ENCODE data around the gene TTC28.
"Not testable (repeated sequence)": the region's sequence is repeated elsewhere in the genome, so short reads cannot be mapped to it uniquely, and the experiment has no call there.

The TTC28 gene

GRCh38 chr22:28480000-28480715 is 199.5 kb downstream of the TTC28 start:
- no peak overlapping the region for H3K27ac Mint-ChIP-seq

GRCh38 chr22:28478564-28478963 is 201.1 kb downstream of the TTC28 start:
- no peak for DNase-seq
- Mint-ChIP-seq H3K4me1 (no peaks in the 10 kb centered on the region), H3K27me3 (peaks cover 12% of the 10 kb centered on the region), H3K4me3 (no peak overlapping the region), H3K9me3 (no peaks in the 10 kb centered on the region), H3K36me3 (ENCODE audit: low read depth) (no peaks in the 10 kb centered on the region), H3K27ac (no peak overlapping the region)
- ATAC-seq: no peak

More at GRCh38 chr22:28480000-28480715, 199.5 kb downstream of the TTC28 start:
- H3K4me3 Mint-ChIP-seq: no peak overlapping the region
- no peak for ATAC-seq
- H3K36me3 Mint-ChIP-seq (ENCODE audit: low read depth): no peaks in the 10 kb centered on the region
- H3K4me1 Mint-ChIP-seq: no peaks in the 10 kb centered on the region
- H3K27me3 Mint-ChIP-seq: peaks cover 12% of the 10 kb centered on the region
- DNase-seq: no peak
- H3K9me3 Mint-ChIP-seq: no peaks in the 10 kb centered on the region

- Mint-ChIP-seq H3K4me3 (no peak overlapping the region), H3K27ac (no peak overlapping the region), H3K9me3 (no peaks in the 10 kb centered on the region), H3K4me1 (no peaks in the 10 kb centered on the region), H3K36me3 (ENCODE audit: low read depth) (no peaks in the 10 kb centered on the region), H3K27me3 (peaks cover 11% of the 10 kb centered on the region)
- DNase-seq (no peak), ATAC-seq (no peak)
Measured at GRCh38 chr22:28477556-28477955, 202.1 kb downstream of the TTC28 start.

GRCh38 chr22:28474330-28474729 is 205.3 kb downstream of the TTC28 start:
- Mint-ChIP-seq H3K27me3 (peaks cover 10% of the 10 kb centered on the region), H3K36me3 (ENCODE audit: low read depth) (no peaks in the 10 kb centered on the region), H3K4me1 (no peaks in the 10 kb centered on the region), H3K4me3 (no peak overlapping the region), H3K9me3 (no peaks in the 10 kb centered on the region), H3K27ac (no peak overlapping the region)
- DNase-seq (no peak), ATAC-seq (no peak)

- Mint-ChIP-seq H3K36me3 (ENCODE audit: low read depth) (no peaks in the 10 kb centered on the region), H3K4me1 (no peaks in the 10 kb centered on the region), H3K4me3 (no peak overlapping the region), H3K27me3 (peaks cover 12% of the 10 kb centered on the region), H3K27ac (no peak overlapping the region), H3K9me3 (no peaks in the 10 kb centered on the region)
- no peak for DNase-seq
- no peak for ATAC-seq
Measured at GRCh38 chr22:28473258-28473657, 206.4 kb downstream of the TTC28 start.

DNA sequence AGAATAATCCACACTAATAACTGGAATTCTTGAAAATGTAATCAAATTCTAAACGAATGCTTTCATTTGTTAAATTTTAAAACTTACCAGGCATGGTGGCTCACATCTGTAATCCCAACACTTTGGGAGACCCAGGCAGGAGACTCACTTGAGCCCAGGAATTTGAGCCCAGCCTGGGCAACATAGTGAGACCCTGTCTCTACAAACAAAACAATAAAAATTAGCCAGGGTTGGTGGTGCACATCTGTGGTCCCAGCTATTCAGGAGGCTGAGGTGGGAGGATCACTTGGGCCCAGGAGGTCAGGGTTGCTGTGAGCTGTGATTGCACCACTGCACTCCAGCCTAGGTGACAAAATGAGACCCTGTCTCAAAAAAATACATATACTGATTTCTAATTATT is 212.6 kb downstream of the TTC28 start:
- not testable (repeated sequence) for H3K4me1 Mint-ChIP-seq; H3K9me3 Mint-ChIP-seq; H3K4me3 Mint-ChIP-seq; H3K36me3 Mint-ChIP-seq (ENCODE audit: low read depth); H3K27me3 Mint-ChIP-seq; ATAC-seq; H3K27ac Mint-ChIP-seq; DNase-seq

DNA sequence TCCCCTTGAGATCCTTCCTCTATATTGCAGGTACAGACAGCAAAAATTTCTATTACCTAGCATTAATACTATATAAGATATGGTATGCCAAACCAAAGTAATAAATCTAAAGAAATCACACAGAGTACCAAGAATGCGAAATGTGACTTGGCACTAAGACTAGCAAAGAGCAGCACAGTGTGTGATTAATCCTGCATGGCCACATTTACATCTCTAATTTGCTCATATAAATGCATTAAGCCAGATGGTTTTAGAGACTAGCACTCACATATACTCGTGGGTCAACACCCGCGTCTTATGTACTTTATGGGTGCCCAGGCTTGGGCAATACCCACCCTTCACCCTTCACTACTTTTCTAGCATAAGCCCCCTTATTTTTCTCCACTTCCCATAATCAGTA is 213.2 kb downstream of the TTC28 start:
- no peaks in the 10 kb centered on the region for H3K36me3 Mint-ChIP-seq (ENCODE audit: low read depth)
- ATAC-seq: no peak
- no peaks in the 10 kb centered on the region for H3K4me1 Mint-ChIP-seq
- DNase-seq: no peak
- H3K27ac Mint-ChIP-seq: no peak overlapping the region
- peaks cover 2% of the 10 kb centered on the region for H3K27me3 Mint-ChIP-seq
- H3K4me3 Mint-ChIP-seq: no peak overlapping the region
- H3K9me3 Mint-ChIP-seq: no peaks in the 10 kb centered on the region

- Mint-ChIP-seq H3K9me3 (no peaks in the 10 kb centered on the region), H3K36me3 (ENCODE audit: low read depth) (no peaks in the 10 kb centered on the region), H3K27ac (no peak overlapping the region), H3K4me1 (no peaks in the 10 kb centered on the region), H3K4me3 (no peak overlapping the region), H3K27me3 (peaks cover 2% of the 10 kb centered on the region)
- DNase-seq (no peak), ATAC-seq (no peak)
Measured at GRCh38 chr22:28465841-28466240, 213.8 kb downstream of the TTC28 start.

DNA sequence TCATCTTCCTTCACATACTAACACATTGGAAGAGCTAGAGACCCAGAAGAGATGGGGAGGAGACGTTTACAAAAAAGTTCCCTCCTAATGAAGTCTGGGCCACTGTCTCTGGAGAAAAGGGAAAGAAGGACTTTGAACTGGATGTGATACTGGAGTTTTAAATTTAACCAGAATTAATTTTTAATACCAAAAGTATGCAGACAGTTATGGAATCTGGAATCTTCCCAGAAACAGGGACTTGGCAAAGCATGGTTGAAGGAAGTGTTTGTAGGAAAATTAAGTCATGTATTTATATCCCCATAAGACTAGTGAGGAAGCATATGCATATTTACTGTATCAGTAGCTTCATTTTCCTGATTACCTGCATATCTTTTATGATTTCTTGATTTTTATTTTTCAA is 215.5 kb downstream of the TTC28 start:
- no peaks in the 10 kb centered on the region for H3K36me3 Mint-ChIP-seq (ENCODE audit: low read depth)
- no peak for ATAC-seq
- no peaks in the 10 kb centered on the region for H3K4me1 Mint-ChIP-seq

GRCh38 chr22:28463408-28463807 is 216.2 kb downstream of the TTC28 start:
- not testable (repeated sequence) for H3K27me3 Mint-ChIP-seq; DNase-seq; H3K9me3 Mint-ChIP-seq; H3K36me3 Mint-ChIP-seq (ENCODE audit: low read depth); H3K4me3 Mint-ChIP-seq; ATAC-seq; H3K27ac Mint-ChIP-seq; H3K4me1 Mint-ChIP-seq

More for the DNA sequence above, 215.5 kb downstream of the TTC28 start:
- Mint-ChIP-seq H3K4me3 (no peak overlapping the region), H3K9me3 (no peaks in the 10 kb centered on the region), H3K27me3 (peaks cover 2% of the 10 kb centered on the region), H3K27ac (no peak overlapping the region)
- DNase-seq: no peak

DNA sequence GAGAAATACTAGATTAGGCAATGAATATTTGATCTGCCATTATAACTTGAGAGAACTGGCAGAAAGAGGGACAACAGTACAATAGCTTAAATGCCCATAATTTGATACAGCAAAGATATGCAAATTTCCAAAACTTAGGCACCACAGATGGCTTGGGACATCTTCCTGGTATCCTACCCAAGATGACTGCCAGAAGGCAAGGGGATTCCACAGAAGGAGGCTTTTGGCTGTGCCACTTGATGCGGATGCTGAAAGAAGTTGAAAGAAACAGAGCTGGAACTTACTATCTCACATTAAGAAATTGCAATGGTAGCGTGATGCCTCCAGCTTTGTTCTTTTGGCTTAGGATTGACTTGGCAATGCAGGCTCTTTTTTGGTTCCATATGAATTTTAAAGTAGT is 216.7 kb downstream of the TTC28 start:
- Mint-ChIP-seq H3K4me1 (no peaks in the 10 kb centered on the region), H3K27me3 (no peaks in the 10 kb centered on the region), H3K36me3 (ENCODE audit: low read depth) (no peaks in the 10 kb centered on the region), H3K4me3 (no peak overlapping the region), H3K27ac (no peak overlapping the region), H3K9me3 (no peaks in the 10 kb centered on the region)
- ATAC-seq: no peak
- no peak for DNase-seq

DNA sequence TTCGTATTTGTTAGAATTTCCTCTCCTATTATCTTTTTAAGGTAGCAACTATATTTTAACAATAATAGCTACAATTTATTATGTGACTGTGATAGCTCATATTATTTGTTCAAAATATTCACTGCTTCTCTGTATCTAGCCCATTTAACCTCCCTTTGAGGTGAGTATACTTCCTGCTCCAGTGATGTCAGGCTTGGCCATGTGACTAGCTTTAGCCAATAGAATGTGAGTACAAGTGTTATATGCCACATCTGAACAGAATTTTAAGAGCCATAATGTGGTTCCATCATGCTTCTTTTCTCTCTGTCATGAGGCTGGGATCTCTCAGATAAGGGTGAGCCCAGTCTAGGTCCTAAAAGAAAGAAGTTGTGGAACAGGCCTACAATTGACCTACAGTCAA is 217.6 kb downstream of the TTC28 start:
- Mint-ChIP-seq H3K36me3 (ENCODE audit: low read depth) (no peaks in the 10 kb centered on the region), H3K9me3 (no peaks in the 10 kb centered on the region), H3K27me3 (no peaks in the 10 kb centered on the region), H3K27ac (no peak overlapping the region), H3K4me3 (no peak overlapping the region), H3K4me1 (no peaks in the 10 kb centered on the region)
- ATAC-seq (no peak), DNase-seq (no peak)

DNA sequence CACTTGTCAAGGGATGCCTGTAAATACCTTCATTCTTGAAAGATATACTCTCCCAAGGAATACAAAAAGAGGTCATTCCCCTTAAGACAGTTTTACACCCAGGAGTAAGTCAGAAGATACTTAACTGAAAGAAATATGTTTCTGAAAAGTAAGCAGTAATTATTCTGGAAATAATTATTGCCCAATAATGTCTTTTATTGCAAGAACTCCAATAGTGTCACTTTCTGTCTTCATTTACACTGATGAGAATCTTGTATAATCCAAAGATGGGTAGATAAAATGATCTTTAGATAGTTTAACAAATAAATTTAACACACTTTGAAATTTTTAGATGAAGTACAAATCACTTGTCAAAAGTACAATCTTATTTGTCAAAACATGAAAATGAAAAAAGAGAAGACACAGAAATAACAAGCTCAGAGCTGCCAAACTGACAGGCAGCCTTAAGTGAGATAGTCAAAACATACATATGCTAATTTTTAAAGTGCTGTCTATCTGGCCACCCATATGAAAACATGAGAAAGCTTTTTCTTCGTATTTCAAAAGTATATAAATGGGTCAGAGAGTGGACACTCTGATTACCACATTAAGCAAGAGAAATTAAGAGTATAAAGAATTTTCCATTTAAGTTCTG is 225.1 kb downstream of the TTC28 start:
- DNase-seq (no peak), ATAC-seq (no peak)
- H3K36me3 Mint-ChIP-seq (ENCODE audit: low read depth): no peaks in the 10 kb centered on the region
- H3K27me3 Mint-ChIP-seq: no peaks in the 10 kb centered on the region
- H3K4me3 Mint-ChIP-seq: no peak overlapping the region
- no peaks in the 10 kb centered on the region for H3K4me1 Mint-ChIP-seq
- H3K9me3 Mint-ChIP-seq: no peaks in the 10 kb centered on the region
- no peak overlapping the region for H3K27ac Mint-ChIP-seq

- DNase-seq (no peak), ATAC-seq (no peak)
- Mint-ChIP-seq H3K9me3 (no peaks in the 10 kb centered on the region), H3K4me1 (no peaks in the 10 kb centered on the region), H3K27ac (no peak overlapping the region), H3K27me3 (peaks cover 2% of the 10 kb centered on the region), H3K36me3 (ENCODE audit: low read depth) (no peaks in the 10 kb centered on the region), H3K4me3 (no peak overlapping the region)
Measured at GRCh38 chr22:28450109-28450508, 229.5 kb downstream of the TTC28 start.

- no peak for DNase-seq
- Mint-ChIP-seq H3K27me3 (peaks cover 4% of the 10 kb centered on the region), H3K36me3 (ENCODE audit: low read depth) (no peaks in the 10 kb centered on the region), H3K4me1 (no peaks in the 10 kb centered on the region), H3K4me3 (no peak overlapping the region), H3K9me3 (no peaks in the 10 kb centered on the region), H3K27ac (no peak overlapping the region)
- ATAC-seq: no peak
Measured at GRCh38 chr22:28449041-28449440, 230.6 kb downstream of the TTC28 start.
